ENCODE data around the gene FAM221A. TPM values are rescaled to one million over a fixed set of nuclear protein-coding genes. Genes with fewer than 3 reads are reported as not detected.

FAM221A gene
- total and polyA plus RNA-seq, 2 of the 8 experiments (the other 6 are each of a cell fraction or from before 2014, with no cell fraction given), result 21.5 to 39.0 TPM

- TF ChIP-seq SAP30 (IDR thresholded peaks at IDR 0.05; ENCODE audit: insufficient read depth, insufficient replicate concordance, low read length), result no peak
- TF ChIP-seq E2F6 (IDR thresholded peaks at IDR 0.05), result no peak
- no peak for TF ChIP-seq POLR2AphosphoS5 (IDR thresholded peaks at IDR 0.05; ENCODE audit: low read depth, low read length)
These were observed 26.1 kb upstream of the FAM221A start (continued) for GRCh38 chr7:23653942-23654341.

Data from H1 (cell line).